ENCODE results near the gene MRPL39.

GRCh38 chr21:25564349-25564948, 42.8 kb downstream of the MRPL39 start:
- TF ChIP-seq CTCF (IDR thresholded peaks at IDR 0.05): no peak
- TF ChIP-seq POLR2A (IDR thresholded peaks at IDR 0.05): no peak
